ENCODE results near the gene TBRG1.
A peak's percentile ranks its signal among the peaks of the same experiment; 100 is the strongest.

The TBRG1 gene

DNA sequence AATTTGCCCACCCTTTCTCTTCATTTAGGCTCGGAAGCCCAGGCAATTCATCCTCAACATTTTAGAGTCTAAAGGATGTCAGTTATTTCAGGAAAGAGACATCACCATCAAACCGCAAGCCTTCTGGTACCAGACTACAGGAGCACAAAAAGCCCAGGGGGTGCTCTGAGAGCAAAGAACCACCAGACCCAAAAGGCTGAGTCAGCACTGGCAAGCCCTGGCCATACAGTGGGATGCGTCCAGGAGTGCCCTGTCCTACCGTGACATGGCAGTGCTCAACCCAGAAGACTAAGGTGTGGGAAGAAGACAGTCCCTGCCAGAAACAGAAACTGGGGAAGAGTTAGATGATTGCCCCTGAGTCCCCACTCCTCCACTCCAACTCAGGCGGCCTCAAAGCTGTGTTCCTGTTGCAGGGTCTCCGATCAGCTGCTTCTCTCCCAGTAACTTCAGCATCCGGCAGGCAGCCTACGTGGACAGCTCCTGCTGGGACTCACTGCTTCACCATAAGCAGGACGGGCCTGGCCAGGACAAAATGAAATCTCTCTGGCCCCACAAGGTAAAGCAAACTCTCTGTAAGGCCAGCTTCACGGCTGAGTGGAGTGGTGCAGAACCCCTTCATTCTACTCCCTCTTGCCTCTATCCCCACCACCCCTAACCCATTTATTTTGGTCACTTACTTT is 10.0 kb upstream of the TBRG1 start:
- no peak for DNase-seq (ENCODE audit: low spot score)

DNA sequence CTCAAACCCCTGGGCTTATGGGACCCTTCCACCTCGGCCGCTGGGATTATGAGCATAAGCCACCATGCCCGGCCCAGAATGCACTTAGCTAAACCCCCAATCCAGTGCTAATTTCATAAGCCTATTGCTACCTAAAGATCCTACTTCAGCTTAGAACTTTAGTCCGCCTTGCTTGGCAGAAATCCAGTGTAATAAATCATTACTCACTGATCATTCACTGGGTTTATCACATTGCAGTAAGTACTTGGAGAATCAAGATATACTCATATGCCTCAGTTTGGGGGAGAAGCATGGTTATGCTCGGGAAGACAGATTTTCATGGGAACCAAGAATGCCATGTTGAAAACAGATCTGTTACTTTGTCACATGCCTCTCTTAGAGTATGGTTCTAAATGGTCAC is 3.8 kb upstream of the TBRG1 start:
- no peak for DNase-seq (ENCODE audit: low spot score)

DNA sequence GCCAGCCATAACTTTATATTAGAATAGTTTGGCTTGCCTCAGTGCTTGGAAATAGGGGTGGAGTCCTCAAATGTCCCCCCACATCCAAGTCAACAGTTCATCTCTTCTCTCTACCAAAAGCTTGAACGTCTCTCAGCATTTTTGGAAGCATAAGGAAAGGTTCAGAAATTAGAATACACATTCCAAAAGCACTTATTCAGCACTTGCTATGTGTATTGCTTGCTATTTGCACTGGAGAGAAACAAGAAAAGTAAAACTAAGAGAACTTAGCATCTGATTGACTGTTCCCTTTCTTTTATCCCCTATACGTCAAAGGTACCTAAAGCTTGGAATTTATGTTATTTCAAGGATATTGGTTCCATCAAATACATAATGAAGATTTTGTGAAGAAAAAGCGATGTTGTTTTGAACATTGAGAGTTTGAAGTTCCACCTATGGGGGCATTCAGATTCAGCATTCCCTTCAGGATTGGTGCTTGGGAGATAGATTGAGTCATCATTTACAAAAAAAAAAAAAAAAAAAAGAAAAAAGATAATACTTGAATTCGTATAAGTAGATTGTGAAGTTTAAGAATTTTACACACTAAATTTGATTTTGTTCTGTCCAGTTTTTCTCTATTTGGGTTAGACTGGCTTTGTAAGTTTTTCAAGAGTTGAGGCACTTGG is 1.3 kb downstream of the TBRG1 start:
- no peak for DNase-seq (ENCODE audit: low spot score)

DNA sequence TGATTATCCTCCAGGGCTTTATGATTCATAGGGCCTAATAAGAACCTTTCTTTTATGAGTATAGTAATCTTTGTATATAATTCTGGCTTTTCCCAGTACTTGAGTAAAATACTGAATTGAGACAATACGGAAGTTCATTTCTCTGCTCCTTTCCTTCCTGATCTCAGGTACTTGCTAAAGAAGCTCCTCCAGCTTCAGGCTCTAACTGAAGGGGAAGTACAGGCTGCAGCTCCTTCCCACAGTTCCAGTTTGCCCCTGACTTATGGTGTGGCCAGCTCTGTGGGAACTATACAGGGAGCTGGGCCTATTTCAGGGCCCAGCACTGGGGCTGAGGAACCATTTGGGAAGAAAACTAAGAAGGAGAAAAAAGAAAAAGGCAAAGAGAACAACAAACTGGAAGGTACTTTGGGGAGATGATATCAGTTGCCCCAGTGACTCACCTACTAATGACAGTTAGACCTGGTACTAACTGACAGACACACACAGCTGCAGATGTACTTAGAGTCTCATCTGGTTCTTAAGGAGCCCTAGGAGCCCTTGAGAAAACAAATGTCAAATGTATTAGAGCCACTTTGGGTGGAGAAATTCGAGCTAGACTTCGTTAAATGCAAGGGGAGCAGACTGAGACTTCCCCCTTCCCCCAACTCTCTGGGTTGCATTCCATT is 3.0 kb downstream of the TBRG1 start:
- no peak for DNase-seq (ENCODE audit: low spot score)

DNA sequence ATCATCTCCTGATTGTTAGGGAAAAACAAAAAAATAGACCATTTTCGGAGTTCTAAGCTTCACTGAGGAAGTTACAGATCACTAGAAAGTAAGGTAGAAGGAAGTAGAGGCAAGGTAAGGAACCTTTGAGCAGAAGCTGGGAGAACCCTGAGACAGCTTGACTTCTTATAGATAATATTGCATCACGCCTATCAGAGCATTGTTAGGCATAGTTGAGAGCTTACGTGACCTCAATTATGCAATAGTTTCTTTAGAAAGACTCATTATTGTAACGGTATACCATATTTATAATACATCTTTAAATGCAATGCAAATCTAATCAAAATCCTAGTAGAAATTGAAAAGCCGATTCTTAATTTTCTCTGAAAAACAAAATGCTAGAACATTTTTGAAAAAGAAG is 4.9 kb downstream of the TBRG1 start:
- DNase-seq (ENCODE audit: low spot score): no peak

DNA sequence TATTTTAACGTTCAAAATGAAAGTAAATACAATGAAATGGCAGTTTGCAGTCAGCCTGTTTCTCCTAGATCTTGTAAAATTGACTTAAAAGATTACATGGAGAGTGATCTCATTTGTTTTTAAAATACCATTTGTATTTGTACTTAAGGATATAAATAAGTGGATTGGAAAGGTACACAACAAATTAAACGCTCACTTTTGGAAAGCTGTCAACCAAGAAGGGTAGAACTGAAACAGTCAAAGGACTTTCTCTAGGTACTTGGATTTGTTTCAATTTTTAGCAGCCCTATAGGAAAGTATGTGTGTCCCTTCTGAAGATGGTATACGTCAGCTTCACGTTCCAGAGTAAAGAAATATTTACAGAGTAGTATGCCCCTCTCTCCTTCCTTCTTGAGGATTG is 7.3 kb downstream of the TBRG1 start:
- no peak for DNase-seq (ENCODE audit: low spot score)

DNA sequence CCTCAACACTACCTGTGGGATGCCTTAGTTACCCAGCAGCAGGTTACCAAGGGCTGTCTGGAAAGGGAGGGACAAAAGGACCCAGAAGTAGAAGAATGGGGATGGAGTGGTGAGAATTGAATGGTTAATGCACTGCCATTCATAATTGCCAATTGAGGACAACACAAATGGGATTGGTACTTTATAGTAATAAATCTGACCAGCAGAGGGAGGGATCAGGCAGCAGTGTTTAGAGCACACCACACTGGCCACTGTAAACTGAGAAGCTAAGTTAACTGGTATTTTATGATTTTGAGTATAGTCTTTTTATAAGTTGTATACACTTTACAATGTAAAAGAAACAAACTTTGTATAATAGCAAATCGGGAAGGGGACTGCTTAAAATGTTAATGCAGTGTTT is 10.7 kb downstream of the TBRG1 start:
- no peak for DNase-seq (ENCODE audit: low spot score)

DNA sequence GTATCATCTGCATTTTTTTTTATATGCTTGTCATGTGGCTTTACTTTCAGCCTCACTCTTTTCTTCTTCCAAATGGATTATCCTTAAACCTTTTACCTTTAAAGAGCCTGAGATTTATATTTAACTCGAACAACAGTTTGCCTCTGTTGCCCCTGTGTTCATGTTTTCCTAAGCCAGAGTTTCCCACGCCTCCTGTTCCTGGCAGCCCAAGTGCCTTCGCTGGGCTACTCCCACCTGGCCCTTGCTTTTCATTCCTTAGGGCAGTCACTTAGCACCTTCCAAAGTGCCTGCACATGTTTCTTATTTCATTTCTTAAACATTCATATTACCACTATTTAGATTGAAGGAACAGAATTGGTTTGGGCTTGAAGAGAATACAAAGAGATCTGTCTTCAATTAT is 13.3 kb downstream of the TBRG1 start:
- DNase-seq (ENCODE audit: low spot score): no peak

DNA sequence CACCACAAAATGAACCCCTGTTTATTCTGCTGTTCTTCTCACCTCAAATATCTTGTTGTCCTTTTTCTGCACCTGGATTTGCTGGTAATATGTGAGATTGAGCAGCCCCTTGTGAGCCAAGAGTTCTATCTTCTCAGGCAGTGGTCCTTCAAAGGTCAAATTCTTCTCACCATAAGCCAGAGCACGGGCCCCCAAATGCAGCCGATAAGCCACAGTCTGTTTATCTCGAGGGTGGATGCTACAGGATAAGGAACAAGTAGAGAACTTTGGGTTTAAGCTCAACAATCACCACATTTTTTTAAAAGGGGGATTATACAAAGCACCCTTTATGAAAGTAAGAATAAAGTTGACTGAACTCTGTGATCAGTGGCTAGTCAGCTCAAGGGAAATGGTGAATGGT is 15.8 kb downstream of the TBRG1 start:
- no peak for DNase-seq (ENCODE audit: low spot score)

DNA sequence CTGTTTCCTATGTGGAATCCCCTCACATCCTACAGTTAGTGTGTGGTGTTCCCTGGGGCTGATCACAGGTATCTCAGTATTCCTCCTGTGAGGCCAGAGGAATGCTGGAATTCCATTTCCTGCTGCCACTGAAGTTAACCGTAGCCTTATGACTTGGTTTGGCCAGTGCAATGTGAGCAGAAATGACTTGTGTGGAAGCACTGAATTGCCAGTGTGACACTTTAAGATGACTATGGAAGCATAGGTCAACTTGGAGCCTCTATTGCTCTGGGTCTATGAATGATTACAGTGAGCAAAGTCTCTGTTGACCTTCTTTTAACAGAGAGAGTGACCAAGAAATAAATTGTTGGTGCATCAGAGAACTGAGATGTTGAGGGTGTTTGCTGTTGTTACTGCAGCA is 16.5 kb downstream of the TBRG1 start:
- no peak for DNase-seq (ENCODE audit: low spot score)

DNA sequence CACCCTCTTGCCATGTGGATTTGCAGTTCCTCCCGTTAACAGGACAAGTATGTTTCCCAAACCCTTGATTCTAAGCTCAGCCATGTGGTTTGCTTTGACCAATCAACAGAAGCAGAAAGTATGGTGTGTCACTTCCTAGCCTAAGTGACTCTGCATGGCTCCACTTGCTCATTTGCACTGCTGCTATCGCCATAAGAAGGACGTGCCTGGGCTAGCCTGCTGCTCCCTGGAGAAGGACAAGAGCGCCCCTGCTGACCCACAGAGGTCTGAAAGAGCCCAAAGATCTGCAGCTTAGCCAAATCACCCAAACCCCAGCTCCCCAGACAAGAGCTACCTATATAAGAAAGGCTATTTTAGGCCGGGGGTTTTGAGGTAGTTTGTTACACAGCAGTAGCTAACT is 18.0 kb downstream of the TBRG1 start:
- peak; percentile 17 for DNase-seq (ENCODE audit: low spot score)

DNA sequence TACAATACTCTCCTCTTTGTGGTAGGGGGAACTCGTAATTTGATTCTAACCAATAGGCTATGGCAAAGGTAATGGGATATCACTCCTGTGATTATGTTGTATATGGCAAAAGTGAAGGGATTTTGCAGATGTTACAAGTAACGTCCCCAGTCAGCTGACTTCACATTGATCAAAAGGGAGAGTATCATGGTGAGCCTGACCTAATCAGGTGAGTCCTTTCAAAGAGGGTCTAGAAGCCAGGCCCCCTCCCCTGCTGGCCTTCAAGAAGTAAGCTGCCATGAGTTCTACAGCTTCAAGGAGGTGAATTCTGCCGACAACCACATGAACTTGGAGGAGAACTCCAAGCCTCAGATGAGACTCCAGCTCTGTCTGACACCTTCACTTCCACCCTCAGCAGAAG is 20.0 kb downstream of the TBRG1 start:
- DNase-seq (ENCODE audit: low spot score): no peak

DNA sequence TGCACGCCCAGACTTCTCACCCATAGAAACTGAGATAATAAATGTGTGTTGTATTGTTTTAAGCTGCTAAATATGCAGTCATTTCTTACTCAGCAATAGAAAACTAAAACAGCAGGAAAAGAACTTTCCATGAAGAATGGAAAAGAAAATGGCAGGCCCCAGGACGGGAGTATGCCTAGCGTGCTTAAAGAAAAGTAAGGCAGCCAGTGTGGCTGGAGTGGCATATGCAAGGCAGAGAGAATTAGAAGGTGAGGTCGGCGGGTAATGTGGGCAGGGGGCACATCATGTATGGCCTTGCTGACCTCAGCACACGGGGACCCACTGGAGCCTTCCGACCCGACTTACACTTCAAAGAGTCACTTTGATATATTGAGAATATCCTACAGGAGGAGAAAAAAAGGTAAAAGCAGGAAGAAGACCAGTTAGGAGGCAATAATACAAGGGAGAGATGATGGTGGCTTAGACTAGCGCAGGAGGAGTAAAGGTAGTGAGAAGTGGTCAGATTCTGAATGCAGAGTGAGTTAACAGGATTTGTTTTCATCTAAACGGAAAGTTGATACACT is 20.5 kb downstream of the TBRG1 start:
- DNase-seq (ENCODE audit: low spot score): no peak

DNA sequence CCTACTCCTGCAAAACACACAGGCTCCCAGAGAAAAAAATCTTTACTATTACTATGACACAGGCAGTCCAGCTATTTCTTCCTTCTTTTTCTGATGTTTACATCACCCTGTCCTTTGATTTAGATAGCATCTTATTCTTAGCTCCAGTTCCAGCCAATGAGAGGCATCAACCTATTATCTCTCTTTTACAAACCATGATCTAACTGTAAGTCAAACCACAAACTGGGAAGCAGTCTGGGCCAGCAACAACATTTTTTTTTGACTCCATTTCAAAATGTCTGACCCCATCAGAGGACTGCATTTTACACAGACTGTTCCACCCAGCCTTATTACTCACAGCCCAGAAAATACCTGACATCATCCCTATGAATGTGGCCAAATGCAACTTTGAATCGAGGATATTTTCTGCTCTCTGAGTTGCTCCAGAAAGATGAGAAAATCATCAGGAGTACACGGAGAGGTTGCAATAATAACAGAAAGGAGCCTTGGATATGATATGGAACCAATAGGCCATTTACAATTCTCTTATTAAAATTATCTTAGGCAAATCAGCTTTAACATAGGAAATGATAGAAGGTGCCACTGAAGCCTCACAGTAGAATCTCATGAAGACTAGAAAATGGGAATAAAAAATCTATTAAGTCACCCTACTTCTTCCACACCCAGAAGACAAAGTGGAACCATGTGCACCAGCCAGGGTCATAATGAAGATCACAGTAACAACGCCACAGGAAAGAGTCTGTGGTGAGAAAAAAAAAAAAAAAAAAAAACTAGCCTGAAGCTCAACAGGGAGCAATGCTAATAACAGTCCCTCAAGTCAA is 21.2 kb downstream of the TBRG1 start:
- DNase-seq (ENCODE audit: low spot score): no peak

DNA sequence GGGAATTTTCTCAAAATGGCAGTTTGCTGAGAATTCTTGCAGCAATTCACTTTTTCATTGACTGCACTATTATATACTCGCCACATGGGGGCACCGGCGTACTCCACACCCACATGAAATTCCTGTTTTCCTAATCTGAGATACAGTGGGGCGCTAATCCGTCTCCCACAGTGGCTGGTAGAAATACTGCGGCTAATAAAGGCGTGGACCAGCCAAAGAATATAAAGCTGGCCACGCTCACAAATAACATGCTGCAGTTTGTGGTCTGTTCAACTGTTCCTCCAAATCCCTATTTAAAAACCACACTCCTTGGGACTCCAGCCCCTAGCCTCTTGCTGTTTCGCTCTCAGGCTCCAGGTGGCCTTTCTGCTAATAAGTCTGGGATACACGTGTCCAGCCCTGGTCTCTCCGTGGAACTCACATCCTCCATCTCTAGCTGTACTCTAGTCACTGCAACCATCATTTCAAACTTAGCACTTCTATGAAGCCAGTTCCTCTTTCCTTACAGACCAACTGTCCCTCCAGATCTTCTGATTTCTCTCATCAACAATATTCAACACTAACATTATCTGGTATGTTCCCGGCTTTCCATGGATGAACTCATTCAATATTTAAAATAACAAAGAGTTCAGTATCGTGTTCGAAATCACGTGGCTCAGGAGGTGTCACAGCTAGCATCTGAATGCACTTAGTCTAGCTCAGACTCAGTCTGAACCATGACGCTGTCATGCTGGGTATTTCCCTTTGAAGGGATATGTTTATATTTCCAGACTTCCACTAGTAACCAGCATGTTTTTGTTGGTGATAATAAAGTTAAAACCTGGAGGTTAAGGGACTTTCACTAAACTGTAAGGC is 22.0 kb downstream of the TBRG1 start:
- DNase-seq (ENCODE audit: low spot score): peak; percentile 60

DNA sequence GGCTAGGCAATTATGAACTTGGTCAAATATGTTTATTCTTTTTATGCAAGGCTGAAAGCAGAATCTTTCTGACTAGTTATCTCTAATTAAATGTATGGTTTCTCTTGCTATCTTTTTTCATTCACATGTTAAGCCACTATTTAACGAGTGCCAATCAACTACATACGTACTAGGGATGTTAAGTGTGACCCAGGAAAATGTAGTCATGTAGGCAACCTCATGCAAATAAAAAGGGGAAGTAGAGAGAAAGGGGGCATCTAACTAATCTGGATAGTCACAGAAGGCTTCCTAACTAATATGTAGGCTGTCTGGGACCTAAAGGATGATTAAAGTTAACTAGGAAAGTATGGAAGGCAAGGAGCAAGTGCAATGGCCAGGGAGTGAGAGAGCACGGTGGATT is 23.5 kb downstream of the TBRG1 start:
- DNase-seq (ENCODE audit: low spot score): no peak

DNA sequence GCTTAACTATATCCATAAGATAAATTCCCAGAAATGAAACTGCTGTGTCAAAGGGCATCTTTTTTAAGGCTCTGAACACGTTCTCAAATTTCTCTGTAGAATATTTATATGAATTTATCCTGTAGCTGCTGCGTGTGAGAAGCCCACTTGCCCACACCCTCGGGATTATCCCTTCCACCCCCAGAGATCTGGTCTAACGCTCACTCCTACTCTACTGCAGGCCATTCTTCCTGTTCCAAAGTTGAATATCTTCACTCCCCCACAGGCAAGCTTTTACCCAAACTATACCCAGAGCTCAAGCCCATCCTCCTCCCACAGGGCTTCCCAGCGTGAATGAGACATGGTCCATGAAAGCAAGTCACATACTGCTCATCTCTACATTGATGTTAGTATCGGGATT is 25.9 kb downstream of the TBRG1 start:
- DNase-seq (ENCODE audit: low spot score): no peak

DNA sequence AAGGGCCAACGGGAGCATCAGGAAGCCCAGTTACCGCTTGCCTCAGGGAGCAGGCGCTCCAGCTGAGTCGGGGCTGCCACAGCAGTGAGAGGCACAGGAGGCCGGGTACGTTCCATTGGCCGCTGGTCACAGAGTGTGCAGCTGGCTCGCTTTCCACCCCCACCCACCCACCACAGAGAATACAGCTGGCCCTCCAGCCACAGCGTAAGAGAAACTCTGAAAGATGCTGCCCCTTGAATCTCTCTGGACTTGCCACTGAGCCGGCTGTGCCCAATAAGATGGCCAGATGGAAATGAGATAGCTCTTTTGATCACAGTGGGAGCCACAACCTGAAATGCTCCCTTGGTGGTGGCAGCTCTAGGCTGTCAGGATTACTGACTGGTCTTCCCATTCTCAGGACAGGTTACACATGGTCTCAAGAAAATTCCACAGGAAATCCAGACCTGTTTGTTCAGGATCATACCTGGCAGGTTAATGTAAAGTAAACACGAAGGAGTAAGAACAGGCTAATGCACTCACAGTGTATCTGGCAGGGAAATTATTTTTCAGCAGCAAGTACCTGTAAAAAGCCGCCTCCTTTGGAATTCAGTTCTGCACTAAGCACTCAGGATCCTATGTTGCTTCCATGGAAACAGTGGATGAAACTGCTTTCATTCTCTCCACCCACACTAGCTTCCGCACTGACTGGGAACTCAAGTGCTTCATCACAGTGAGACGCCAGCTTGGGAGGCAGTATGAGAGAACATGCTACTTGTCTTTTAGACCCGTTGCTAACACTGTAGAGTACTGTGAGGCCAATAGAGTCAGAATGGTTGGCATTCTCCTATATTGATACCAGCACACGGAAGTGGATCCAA is 34.3 kb downstream of the TBRG1 start:
- no peak for DNase-seq (ENCODE audit: low spot score)

DNA sequence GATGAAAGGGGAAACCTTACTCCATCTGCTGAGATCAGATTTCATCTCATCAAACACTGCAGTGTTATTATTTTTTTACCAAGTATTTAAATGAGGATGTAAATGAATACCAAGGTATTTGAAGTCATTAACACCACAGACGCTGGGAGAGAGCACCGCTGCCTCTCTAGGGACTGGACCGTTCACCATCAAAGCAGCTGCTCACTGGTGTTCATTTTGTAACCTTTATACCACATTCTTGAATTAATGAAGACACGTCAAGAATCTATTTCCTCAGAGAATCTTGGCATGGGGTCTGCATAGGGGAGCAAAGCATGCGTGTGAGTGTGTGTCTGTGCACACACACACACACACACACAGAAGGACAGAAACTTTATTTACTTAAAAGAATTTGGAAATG is 35.2 kb downstream of the TBRG1 start:
- DNase-seq (ENCODE audit: low spot score): no peak

DNA sequence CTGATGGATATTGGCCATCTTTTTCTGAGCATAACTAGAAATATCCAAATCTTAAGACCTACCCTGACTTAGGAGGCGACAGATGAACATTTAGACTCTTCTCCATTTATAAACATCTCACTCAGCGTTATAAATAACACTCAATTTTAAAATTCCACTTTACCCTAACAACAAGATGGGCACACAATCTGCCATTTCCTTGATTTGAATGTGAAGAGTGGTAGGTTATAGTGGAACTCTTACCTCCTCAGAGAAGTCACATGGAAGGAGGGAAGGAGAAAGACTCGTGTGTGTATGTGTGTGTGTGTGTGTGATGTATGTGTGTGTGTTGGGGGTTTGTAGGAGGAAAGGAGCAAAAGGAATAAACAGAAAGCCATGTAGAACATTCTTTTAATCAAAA is 35.8 kb downstream of the TBRG1 start:
- DNase-seq (ENCODE audit: low spot score): no peak

DNA sequence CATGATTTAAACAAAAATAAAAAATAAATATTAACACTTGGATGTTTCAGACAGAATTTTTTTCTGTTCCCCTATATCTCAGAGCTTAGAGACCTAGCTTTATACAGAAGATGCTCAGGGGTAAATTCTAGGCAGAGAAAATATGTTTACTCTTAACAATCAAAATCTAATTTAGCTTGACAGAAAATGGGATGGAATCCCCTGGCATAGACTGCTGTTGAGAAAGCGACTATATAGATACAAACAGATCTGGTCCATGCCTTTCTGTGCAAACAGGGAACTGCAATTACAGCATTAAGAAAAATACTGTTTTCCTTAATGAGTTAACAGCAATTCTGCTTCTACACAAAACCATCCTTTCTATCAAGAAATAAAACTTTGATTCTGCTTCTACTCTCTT is 36.3 kb downstream of the TBRG1 start:
- DNase-seq (ENCODE audit: low spot score): no peak
